H9 (cell line): ENCODE data around the gene LPP. TPM values are rescaled to one million over a fixed set of nuclear protein-coding genes. Genes with fewer than 3 reads are reported as not detected.

Source experiments
- DNase-seq: peaks from one replicate; pipeline ENCODE4 v3.0.0-alpha.2; 2017
- H2AFZ ChIP-seq: one replicate; pipeline ENCODE4 v1.6.1; 2013; ENCODE audit warnings: mild to moderate bottlenecking, low read length, control low read depth, moderate library complexity
- H2AK5ac ChIP-seq: 2 replicates; pipeline ENCODE4 v1.6.1; 2013; ENCODE audit warnings: low read length, control low read depth, mixed read lengths; ENCODE audit not compliant: insufficient read length
- H2BK120ac ChIP-seq: one replicate; pipeline ENCODE4 v1.6.1; 2013; ENCODE audit warnings: low read depth, mild to moderate bottlenecking, low read length, control low read depth, inconsistent platforms; ENCODE audit not compliant: poor library complexity, severe bottlenecking
- H2BK12ac ChIP-seq: 2 replicates; pipeline ENCODE4 v1.6.1; 2013; ENCODE audit warnings: low read length, control low read depth, mixed read lengths, low read depth; ENCODE audit not compliant: insufficient read length
- H2BK15ac ChIP-seq: 2 replicates; pipeline ENCODE4 v1.6.1; 2013; ENCODE audit warnings: low read depth, low read length, control low read depth
- H2BK20ac ChIP-seq: one replicate; pipeline ENCODE4 v1.6.1; 2013; ENCODE audit warnings: low read depth, mild to moderate bottlenecking, low read length, control low read depth, inconsistent platforms; ENCODE audit not compliant: poor library complexity, severe bottlenecking
- H2BK5ac ChIP-seq: 2 replicates; pipeline ENCODE4 v1.6.1; 2013; ENCODE audit warnings: low read length, control low read depth, mixed read lengths; ENCODE audit not compliant: insufficient read length
- H3K14ac ChIP-seq: 2 replicates; pipeline ENCODE4 v1.6.1; 2013; ENCODE audit warnings: low read length, control low read depth; ENCODE audit not compliant: insufficient read depth
- H3K18ac ChIP-seq: 2 replicates; pipeline ENCODE4 v1.6.1; 2013; ENCODE audit warnings: low read depth, mild to moderate bottlenecking, mixed read lengths, low read length, control low read depth; ENCODE audit not compliant: insufficient read length
- H3K23ac ChIP-seq: 2 replicates; pipeline ENCODE4 v1.6.1; 2013; ENCODE audit warnings: low read length, control low read depth, mixed read lengths, low read depth; ENCODE audit not compliant: insufficient read length
- H3K23me2 ChIP-seq: 2 replicates; pipeline ENCODE4 v1.6.1; 2013; ENCODE audit warnings: low read depth, mild to moderate bottlenecking, mixed read lengths, low read length, control low read depth; ENCODE audit not compliant: insufficient read length, poor library complexity, severe bottlenecking
- H3K27ac ChIP-seq: 2 replicates; pipeline ENCODE4 v1.5.1; 2013; ENCODE audit warnings: low read length, control low read depth, mixed read lengths, low read depth; ENCODE audit not compliant: insufficient read length
- H3K27me3 ChIP-seq: 2 replicates; pipeline ENCODE4 v1.6.1; 2013; ENCODE audit warnings: low read length, control low read depth, inconsistent platforms; ENCODE audit not compliant: insufficient read depth
- H3K4ac ChIP-seq: 2 replicates; pipeline ENCODE4 v1.6.1; 2013; ENCODE audit warnings: low read depth, mild to moderate bottlenecking, control low read depth, inconsistent platforms, low read length, moderate library complexity
- H3K4me1 ChIP-seq: 2 replicates; pipeline ENCODE4 v1.6.1; 2013; ENCODE audit warnings: low read length, control low read depth, inconsistent platforms; ENCODE audit not compliant: insufficient read depth
- H3K4me2 ChIP-seq: 2 replicates; pipeline ENCODE4 v1.6.1; 2013; ENCODE audit warnings: low read length, control low read depth, mixed read lengths; ENCODE audit not compliant: insufficient read length, insufficient read depth
- H3K56ac ChIP-seq: 2 replicates; pipeline ENCODE4 v1.6.1; 2013; ENCODE audit warnings: low read depth, mild to moderate bottlenecking, mixed read lengths, low read length, control low read depth; ENCODE audit not compliant: insufficient read length
- H3K79me1 ChIP-seq: 2 replicates; pipeline ENCODE4 v1.6.1; 2013; ENCODE audit warnings: low read depth, mild to moderate bottlenecking, moderate library complexity, low read length, control low read depth, inconsistent platforms; ENCODE audit not compliant: insufficient read depth, poor library complexity, severe bottlenecking
- H3K79me2 ChIP-seq: 2 replicates; pipeline ENCODE4 v1.6.1; 2013; ENCODE audit warnings: low read length, control low read depth, inconsistent platforms; ENCODE audit not compliant: insufficient read depth
- H3K9ac ChIP-seq: 2 replicates; pipeline ENCODE4 v1.6.1; 2013; ENCODE audit warnings: low read length, control low read depth, mixed read lengths; ENCODE audit not compliant: insufficient read length; ENCODE audit errors: extremely low read depth
- H3K9me3 ChIP-seq: one replicate; pipeline ENCODE4 v1.6.1; 2013; ENCODE audit warnings: low read depth, low read length, inconsistent platforms; ENCODE audit not compliant: control insufficient read depth
- H3T11ph ChIP-seq: one replicate; pipeline ENCODE4 v1.6.1; 2013; ENCODE audit warnings: mild to moderate bottlenecking, low read length, control low read depth, inconsistent platforms
- H4K20me1 ChIP-seq: one replicate; pipeline ENCODE4 v1.6.1; 2013; ENCODE audit not compliant: control insufficient read depth, insufficient read length, insufficient read depth
- H4K5ac ChIP-seq: 2 replicates; pipeline ENCODE4 v1.6.1; 2013; ENCODE audit warnings: low read depth, mild to moderate bottlenecking, mixed read lengths, low read length, control low read depth; ENCODE audit not compliant: insufficient read length
- H4K8ac ChIP-seq: replicated peaks from 2 replicates; pipeline ENCODE4 v1.6.1; 2013; ENCODE audit warnings: low read length, control low read depth, mixed read lengths, low read depth; ENCODE audit not compliant: insufficient read length
- H4K91ac ChIP-seq: 2 replicates; pipeline ENCODE4 v1.6.1; 2013; ENCODE audit warnings: low read depth, mild to moderate bottlenecking, moderate library complexity, mixed read lengths, low read length, control low read depth; ENCODE audit not compliant: insufficient read length
- H3K27ac Mint-ChIP-seq, 3 experiments: 2 replicates in 2 of 3; 3 replicates in 1 of 3; pipeline ENCODE4 v1.8.0; 2020 to 2021; ENCODE audit warnings: mixed read lengths in 3 of 3, mild to moderate bottlenecking in 1 of 3, moderate library complexity in 1 of 3
- H3K27me3 Mint-ChIP-seq: 2 replicates; pipeline ENCODE4 v1.8.0; 2021; ENCODE audit warnings: low read depth, mild to moderate bottlenecking, moderate library complexity, mixed read lengths
- H3K36me3 Mint-ChIP-seq, 3 experiments: 2 replicates in 2 of 3; 3 replicates in 1 of 3; pipeline ENCODE4 v1.8.0; 2020 to 2021; ENCODE audit warnings: low read depth in 3 of 3, mixed read lengths in 3 of 3; ENCODE audit not compliant: insufficient read depth in 1 of 3
- H3K4me1 Mint-ChIP-seq, 2 experiments: 2 replicates each; pipeline ENCODE4 v1.8.0; 2020; ENCODE audit warnings: mixed read lengths in 2 of 2
- H3K4me3 Mint-ChIP-seq, 2 experiments: 2 replicates in 1 of 2; 3 replicates in 1 of 2; pipeline ENCODE4 v1.8.0; 2020 to 2021; ENCODE audit warnings: mild to moderate bottlenecking in 2 of 2, mixed read lengths in 2 of 2, moderate library complexity in 1 of 2
- H3K9me3 Mint-ChIP-seq, 2 experiments: 2 replicates in 1 of 2; 3 replicates in 1 of 2; pipeline ENCODE4 v1.8.0; 2020; ENCODE audit warnings: mild to moderate bottlenecking in 2 of 2, mixed read lengths in 2 of 2, moderate library complexity in 1 of 2
- CTCF ChIP-seq: fragments of 200-600 bp; sonication (generic); conservative IDR thresholded peaks from 3 replicates; pipeline ENCODE4 v1.8.0; 2021; ENCODE audit warnings: antibody characterized with exemption, mild to moderate bottlenecking
- WGBS: extraction: QIAGEN DNeasy Blood & Tissue Kit; methylation state at CpG from one replicate; pipeline ENCODE4 v1.1.7; 2013; ENCODE audit warnings: missing lambda C conversion rate, low lambda C conversion rate, mixed read lengths; ENCODE audit not compliant: insufficient read length; ENCODE audit errors: extremely low coverage; 5-methylcytosine and 5-hydroxymethylcytosine counted together
- total RNA-seq: library from RNA; stranded (reverse); gene quantifications from 2 replicates; pipeline ENCODE4 v1.2.1, GENCODE V29; 2021

Gene LPP
- total RNA-seq, 1 experiment from 2014 or later = 64.6 TPM

- Histone ChIP-seq H2BK12ac (no peak overlapping the region), H4K91ac (no peak overlapping the region), H3K14ac (no peak overlapping the region), H3K79me2 (no peaks in the 10 kb centered on the region), H4K5ac (no peak overlapping the region), H2BK15ac (no peak overlapping the region), H4K8ac (no peak overlapping the region), H3K18ac (no peak overlapping the region), H2AK5ac (no peak overlapping the region), H3K23ac (no peak overlapping the region), H3K4me1 (no peaks in the 10 kb centered on the region), H3K27ac (no peak overlapping the region), H3K4ac (no peak overlapping the region), H3T11ph (no peak overlapping the region), H3K79me1 (no peaks in the 10 kb centered on the region), H3K27me3 (no peaks in the 10 kb centered on the region), H2BK120ac (no peak overlapping the region), H3K9ac (no peak overlapping the region), H3K4me2 (no peak overlapping the region), H3K56ac (no peak overlapping the region), H2BK20ac (no peak overlapping the region), H2AFZ (no peak overlapping the region), H4K20me1 (no peaks in the 10 kb centered on the region), H2BK5ac (no peak overlapping the region), H3K9me3 (no peaks in the 10 kb centered on the region), H3K23me2 (no peaks in the 10 kb centered on the region)
- no CpG with 5 or more reads among the region's 4 CpGs for WGBS
- TF ChIP-seq CTCF = no peak
- Mint-ChIP-seq H3K27me3 (no peaks in the 10 kb centered on the region), H3K4me3 (no peak overlapping the region), H3K9me3 (no peaks in the 10 kb centered on the region), H3K4me1 (peaks cover 8 to 10% of the 10 kb centered on the region in 2 experiments; a peak in 3 of 4 replicates), H3K36me3 (peaks cover under 1 to 6% (median 5%) of the 10 kb centered on the region in 3 experiments; a peak in 3 of 7 replicates), H3K27ac (no peak overlapping the region)
- no peak for DNase-seq
These were observed 326.1 kb downstream of the LPP start for GRCh38 chr3:188480011-188480410.
